HepG2 (cell line): ENCODE data around the gene ZNF33B. TPM values are rescaled to one million over a fixed set of nuclear protein-coding genes. Genes with fewer than 3 reads are reported as not detected.

ENCODE experiments used
- ARID5B ChIP-seq: IDR thresholded peaks from 2 replicates; pipeline ENCODE4 v1.4.0; 2020; ENCODE audit warnings: mild to moderate bottlenecking, missing genetic modification reagents
- ATM ChIP-seq: fragments of 450-650 bp; IDR thresholded peaks from 2 replicates; pipeline ENCODE4 v1.7.1; 2017; ENCODE audit warnings: mild to moderate bottlenecking, borderline replicate concordance
- GATA4 ChIP-seq: sonication (generic); IDR thresholded peaks from 2 replicates; pipeline ENCODE4 v1.6.1; 2016; ENCODE audit warnings: antibody characterized with exemption, low read depth, borderline replicate concordance
- HCFC1 ChIP-seq: fragments of 150-350 bp; IDR thresholded peaks from 2 replicates; pipeline ENCODE4 v1.6.1; 2014; ENCODE audit warnings: low read depth, low read length
- HOXA3 ChIP-seq: sonication (generic); formaldehyde crosslinking; IDR thresholded peaks from 2 replicates; pipeline ENCODE4 v1.5.0; 2020; ENCODE audit warnings: missing genetic modification reagents
- ISL2 ChIP-seq: sonication (generic); formaldehyde crosslinking; IDR thresholded peaks from 2 replicates; pipeline ENCODE4 v1.5.0; 2020; ENCODE audit warnings: missing genetic modification reagents
- MXD4 ChIP-seq: IDR thresholded peaks from 2 replicates; pipeline ENCODE4 v1.6.1; 2016; ENCODE audit warnings: mild to moderate bottlenecking, missing biosample characterization, missing genetic modification reagents
- NFIC ChIP-seq: IDR thresholded peaks from 2 replicates; pipeline ENCODE4 v1.6.1; 2012; ENCODE audit warnings: mild to moderate bottlenecking, low read length, inconsistent platforms
- PHF21A ChIP-seq: sonication (generic); formaldehyde crosslinking; IDR thresholded peaks from 2 replicates; pipeline ENCODE4 v1.5.0; 2020; ENCODE audit warnings: mild to moderate bottlenecking, missing genetic modification reagents
- SAFB2 ChIP-seq: sonication (generic); formaldehyde crosslinking; IDR thresholded peaks from 2 replicates; pipeline ENCODE4 v1.5.1; 2020; ENCODE audit warnings: missing genetic modification reagents, low read depth, mild to moderate bottlenecking, borderline replicate concordance
- SP1 ChIP-seq, 2 experiments: fragments of 450-650 bp in 1 of 2; sonication (generic) in 1 of 2; formaldehyde crosslinking in 1 of 2; IDR thresholded peaks; 2 replicates each; pipeline versions ENCODE4 v1.4.0 to v1.6.1; 2016 to 2020; ENCODE audit warnings: missing genetic modification reagents in 1 of 2
- THAP11 ChIP-seq: IDR thresholded peaks from 2 replicates; pipeline ENCODE4 v1.6.1; 2016; ENCODE audit warnings: missing biosample characterization, missing genetic modification reagents
- ZBTB43 ChIP-seq: sonication (generic); formaldehyde crosslinking; conservative IDR thresholded peaks from 2 replicates; pipeline ENCODE4 v1.4.0; 2020; ENCODE audit warnings: missing genetic modification reagents
- ZFP91 ChIP-seq: sonication (generic); formaldehyde crosslinking; IDR thresholded peaks from 2 replicates; pipeline ENCODE4 v1.9.0; 2022; ENCODE audit warnings: missing genetic modification reagents, mild to moderate bottlenecking, borderline replicate concordance
- ZNF264 ChIP-seq: sonication (generic); formaldehyde crosslinking; IDR thresholded peaks from 2 replicates; pipeline ENCODE4 v1.4.0; 2020; ENCODE audit warnings: missing genetic modification reagents
- ZNF512B ChIP-seq: sonication (generic); formaldehyde crosslinking; IDR thresholded peaks from 2 replicates; pipeline ENCODE4 v1.5.1; 2020; ENCODE audit warnings: missing genetic modification reagents, mild to moderate bottlenecking, borderline replicate concordance
- ZNF746 ChIP-seq: sonication (generic); formaldehyde crosslinking; IDR thresholded peaks from 2 replicates; pipeline ENCODE4 v1.8.0; 2022; ENCODE audit warnings: mild to moderate bottlenecking, missing genetic modification reagents
- ZNF879 ChIP-seq: sonication (generic); formaldehyde crosslinking; IDR thresholded peaks from 2 replicates; pipeline ENCODE4 v1.8.1; 2023; ENCODE audit warnings: missing genetic modification reagents
- polyA plus RNA-seq, 8 experiments: library from polyadenylated mRNA; depleted of rRNA in 3 of 8; stranded (reverse) in 7 of 8; unstranded in 1 of 8; fragments of >200 nt; fragmentation: Illumina TruSeq in 4 of 8; extraction: Trizol in 4 of 8; gene quantifications; 2 replicates each; pipeline versions ENCODE4 v1.2.1 to v1.2.3, GENCODE V29; 2011 to 2016; ENCODE audit warnings: low read depth in 4 of 8, missing spikeins in 1 of 8, mixed read lengths in 1 of 8; ENCODE audit not compliant: insufficient read depth in 1 of 8
- total RNA-seq, 5 experiments: library from RNA; depleted of rRNA; stranded (reverse); fragments of >200 nt; fragmentation: Illumina TruSeq; extraction: Trizol; gene quantifications; 2 replicates each; pipeline ENCODE4 v1.2.3, GENCODE V29; 2016; ENCODE audit warnings: low read depth in 1 of 5

Gene ZNF33B
- total and polyA plus RNA-seq, 2 of the 13 experiments (the other 11 are each of a cell fraction or from before 2014, with no cell fraction given), result 18.4 to 23.5 TPM

GRCh38 chr10:42638055-42638820 is at the start of gene ZNF33B (continued):
- TF ChIP-seq ZNF746 (CRISPR knock-in tag) (peak; percentile 49; the same call in 1 of the 2 replicates), ARID5B (CRISPR knock-in tag) (peak; percentile 27), ZNF879 (CRISPR knock-in tag) (no peak), ZBTB43 (CRISPR knock-in tag) (peak; percentile 84), MXD4 (CRISPR knock-in tag) (peak; percentile 58), GATA4 (peak; percentile 41; the same call in 1 of the 2 replicates), THAP11 (CRISPR knock-in tag) (peak; percentile 97), ATM (no peak), NFIC (no peak), SP1 (IDR thresholded peaks at IDR 0.05) (no peak), SP1 (CRISPR knock-in tag; IDR thresholded peaks at IDR 0.05) (peak; percentile 9; the same call in 1 of the 2 replicates), ZNF264 (CRISPR knock-in tag) (peak; percentile 68; the same call in 1 of the 2 replicates), ZNF512B (CRISPR knock-in tag) (no peak), PHF21A (peak; percentile 86), ISL2 (CRISPR knock-in tag) (0 out of 2 replicates have a peak, but pooled peaks have one; percentile 21), HCFC1 (peak; percentile 62; the same call in 1 of the 2 replicates), HOXA3 (no peak; the same call in none of the 2 replicates), ZFP91 (CRISPR knock-in tag) (peak; percentile 94), SAFB2 (CRISPR knock-in tag) (peak; percentile 53; the same call in 1 of the 2 replicates)
